Esophagus squamous epithelium (tissue), 5 donors: ENCODE measurements around the gene SEMA4D. TPM values are rescaled to one million over a fixed set of nuclear protein-coding genes. Genes with fewer than 3 reads are reported as not detected.

Experiments used
- DNase-seq: peaks from one replicate; lab custom pipeline; 2025; lab: John Stamatoyannopoulos, UW
- H3K27ac ChIP-seq, 4 donors: fragments of 200-600 bp; sonication (generic); one replicate each; pipeline ENCODE4 v1.5.1; 2016 to 2019; ENCODE audit warnings: mild to moderate bottlenecking in 1 of 4
- H3K27me3 ChIP-seq, 4 donors: fragments of 200-600 bp; sonication (generic); 1 replicate in 3 of 4; 2 replicates in 1 of 4; pipeline versions ENCODE4 v1.5.1 to v1.6.0; 2017 to 2021; ENCODE audit warnings: antibody characterized with exemption in 1 of 4
- H3K36me3 ChIP-seq, 3 donors: fragments of 200-600 bp; sonication (generic); one replicate each; pipeline ENCODE4 v1.5.1; 2016 to 2019
- H3K4me1 ChIP-seq, 3 donors: fragments of 200-600 bp; sonication (generic); one replicate each; pipeline ENCODE4 v1.5.1; 2017 to 2019
- H3K4me3 ChIP-seq, 4 donors: fragments of 200-600 bp; sonication (generic); 1 replicate in 3 of 4; 2 replicates in 1 of 4; pipeline ENCODE4 v1.5.1; 2016 to 2019; ENCODE audit warnings: mild to moderate bottlenecking in 2 of 4, moderate library complexity in 1 of 4
- H3K9me3 ChIP-seq, 3 donors: fragments of 200-600 bp; sonication (generic); one replicate each; pipeline ENCODE4 v1.5.1; 2016 to 2019
- CTCF ChIP-seq, 6 experiments: fragments of 450-650 bp in 4 of 6; fragments of 200-600 bp in 2 of 6; sonication (generic) in 2 of 6; IDR thresholded peaks; one replicate each; pipeline ENCODE4 v1.5.1; 2016 to 2019; ENCODE audit warnings: antibody characterized with exemption in 6 of 6, mild to moderate bottlenecking in 4 of 6, moderate library complexity in 4 of 6
- POLR2A ChIP-seq, 4 donors: fragments of 450-650 bp; IDR thresholded peaks; one replicate each; pipeline ENCODE4 v1.6.1; 2017; ENCODE audit warnings: antibody characterized with exemption in 4 of 4, mild to moderate bottlenecking in 4 of 4, moderate library complexity in 3 of 4
- WGBS, 2 donors: methylation state at CpG; one replicate each; pipeline ENCODE4 v1.1.5; 2018; 5-methylcytosine and 5-hydroxymethylcytosine counted together
- intact Hi-C: fragments of 100-400 bp; cut with DNase I; formaldehyde crosslinking; loops from one replicate; pipeline ENCODE4 v1.15.0; 2022
- total RNA-seq, 4 donors: library from RNA; depleted of rRNA; stranded (reverse); fragments of >200 nt; gene quantifications; one replicate each; pipeline ENCODE4 v1.1.0, GENCODE V29; 2016
- donor health status: DM: yes; HTN: yes; CAD: no.

SEMA4D gene
- total RNA-seq, 4 donors from 2014 or later = 12.8 to 52.0 (median 20.5) TPM

GRCh38 chr9:89525446-89526374 is 27.8 kb upstream of the SEMA4D start:
- H3K4me3 ChIP-seq = no peak overlapping the region
- WGBS, 2 donors = 81 to 82% methylated on average over 13 to 24 of the region's 24 CpGs
- intact Hi-C loops = no loop called here
- peaks cover 13 to 77% (median 13%) of the 10 kb centered on the region in 3 donors for H3K4me1 ChIP-seq
- no peaks in the 10 kb centered on the region for H3K36me3 ChIP-seq
- TF ChIP-seq POLR2A (IDR thresholded peaks at IDR 0.05) (no peak), CTCF (IDR thresholded peaks at IDR 0.05) (no peak)
- H3K9me3 ChIP-seq = no peaks in the 10 kb centered on the region
- peak overlapping the region; percentile 67 to 82 (median 75) for H3K27ac ChIP-seq
- DNase-seq = no peak
- no peaks in the 10 kb centered on the region for H3K27me3 ChIP-seq

DNA sequence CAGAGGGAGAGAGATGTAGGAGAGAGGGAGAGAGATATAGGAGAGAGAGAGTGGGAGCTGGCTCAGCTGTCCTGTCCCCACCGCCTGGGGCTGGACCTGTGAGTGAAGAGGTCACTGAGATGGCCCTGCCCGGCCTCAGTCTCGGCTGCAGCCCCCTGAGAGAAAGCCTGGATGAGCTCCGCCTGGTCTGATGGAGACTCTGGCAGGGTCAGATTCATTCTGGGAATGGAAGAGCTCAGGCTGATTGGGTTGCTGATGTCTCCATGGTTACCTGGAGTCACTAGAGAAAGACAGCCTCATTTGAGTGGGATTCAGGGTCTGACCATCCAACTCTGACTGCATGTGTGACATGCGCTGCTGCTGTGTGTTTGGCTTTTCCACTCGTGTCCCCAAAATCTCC is 27.1 kb upstream of the SEMA4D start:
- H3K36me3 ChIP-seq = no peaks in the 10 kb centered on the region
- no peak overlapping the region for H3K4me3 ChIP-seq
- H3K4me1 ChIP-seq = peaks cover 13 to 83% (median 15%) of the 10 kb centered on the region in 3 donors
- 64 to 90% methylated on average over 5 to 6 of the region's 6 CpGs for WGBS, 2 donors
- peak overlapping the region in 2 of 4 donors; percentile 81 to 82 for H3K27ac ChIP-seq
- H3K9me3 ChIP-seq = no peaks in the 10 kb centered on the region
- no peak for DNase-seq
- intact Hi-C loops = no loop called here
- no peak for TF ChIP-seq POLR2A (IDR thresholded peaks at IDR 0.05)
- TF ChIP-seq CTCF (IDR thresholded peaks at IDR 0.05) = no peak
- H3K27me3 ChIP-seq = no peaks in the 10 kb centered on the region

DNA sequence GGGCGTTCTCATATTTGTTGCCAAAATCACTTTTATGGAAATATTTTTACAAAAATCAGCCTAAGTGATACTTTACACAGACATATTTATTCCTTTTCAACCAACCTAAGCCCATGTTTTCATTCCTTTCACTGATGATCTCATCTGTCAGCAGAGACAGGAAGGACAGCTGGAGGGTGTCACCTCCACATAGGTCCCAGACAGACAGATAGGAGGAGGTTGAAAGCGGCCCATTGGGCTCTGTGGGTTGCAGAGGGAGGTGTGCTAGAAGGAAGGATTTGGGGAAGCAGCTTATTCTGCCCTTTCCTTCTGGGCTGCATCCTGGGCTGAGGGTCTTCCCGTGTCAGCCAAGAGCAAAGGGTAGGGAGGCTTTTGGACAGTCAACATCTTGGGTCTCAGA is 26.0 kb upstream of the SEMA4D start:
- Histone ChIP-seq H3K4me1 (peaks cover 17 to 87% (median 23%) of the 10 kb centered on the region in 3 donors), H3K36me3 (no peaks in the 10 kb centered on the region), H3K4me3 (no peak overlapping the region), H3K27me3 (no peaks in the 10 kb centered on the region), H3K9me3 (no peaks in the 10 kb centered on the region), H3K27ac (peak overlapping the region in 2 of 4 donors; percentile 42 to 79)
- intact Hi-C loops = no loop called here
- DNase-seq = no peak
- WGBS, 2 donors = 61 to 75% methylated on average over 2 to 3 of the region's 3 CpGs
- no peak for TF ChIP-seq CTCF (IDR thresholded peaks at IDR 0.05)
- TF ChIP-seq POLR2A (IDR thresholded peaks at IDR 0.05) = no peak

GRCh38 chr9:89522959-89523285 is 25.0 kb upstream of the SEMA4D start:
- peaks cover 20 to 84% (median 23%) of the 10 kb centered on the region in 3 donors for H3K4me1 ChIP-seq
- peak overlapping the region in 3 of 4 donors; percentile 63 to 79 (median 77) for H3K27ac ChIP-seq
- no peak for TF ChIP-seq CTCF (IDR thresholded peaks at IDR 0.05)
- TF ChIP-seq POLR2A (IDR thresholded peaks at IDR 0.05) = no peak
- no peak for DNase-seq
- H3K4me3 ChIP-seq = no peak overlapping the region
- no peaks in the 10 kb centered on the region for H3K9me3 ChIP-seq
- 46 to 71% methylated on average over 2 of the region's 2 CpGs for WGBS, 2 donors
- H3K27me3 ChIP-seq = no peaks in the 10 kb centered on the region
- intact Hi-C loops = no loop called here
- H3K36me3 ChIP-seq = no peaks in the 10 kb centered on the region

DNA sequence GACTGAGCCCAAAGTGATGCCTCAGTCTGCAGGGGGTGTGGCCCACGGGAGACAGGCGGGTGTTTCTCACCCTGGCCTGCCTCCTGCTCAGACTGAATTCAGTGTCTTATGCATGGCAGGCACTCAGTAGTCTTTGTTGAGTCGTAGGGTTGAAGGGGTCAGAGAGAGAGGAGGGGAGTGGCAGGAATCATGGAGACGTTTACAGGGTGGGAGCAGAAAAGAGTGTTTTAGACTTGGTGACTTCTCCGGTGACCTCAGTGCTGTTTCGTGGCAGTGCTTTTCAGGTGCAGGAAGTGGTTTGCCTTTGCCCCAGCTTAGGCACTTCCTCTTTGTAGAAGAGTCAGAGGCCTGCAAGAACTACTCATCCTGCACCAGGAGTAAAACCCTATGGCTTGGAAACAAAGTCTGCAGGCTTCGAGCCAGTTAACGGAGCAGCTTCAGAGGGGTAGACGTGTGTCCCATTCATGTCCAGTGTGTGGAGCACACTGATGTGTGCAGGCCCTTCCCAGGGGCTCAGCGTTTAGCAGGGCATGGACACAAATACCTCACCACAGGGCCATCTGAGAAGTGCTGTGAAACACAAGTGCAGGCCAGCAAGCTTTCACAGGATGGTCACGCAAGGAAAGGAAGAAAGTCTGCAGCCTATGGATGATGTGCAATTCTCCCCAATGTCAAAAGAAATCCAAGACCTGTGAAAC is 24.5 kb upstream of the SEMA4D start:
- no peaks in the 10 kb centered on the region for H3K36me3 ChIP-seq
- WGBS, 2 donors = 38 to 39% methylated on average over 7 to 10 of the region's 11 CpGs
- no peak overlapping the region for H3K4me3 ChIP-seq
- H3K27me3 ChIP-seq = no peaks in the 10 kb centered on the region
- H3K9me3 ChIP-seq = no peaks in the 10 kb centered on the region
- H3K27ac ChIP-seq = peak overlapping the region; percentile 22 to 79 (median 70)
- H3K4me1 ChIP-seq = peaks cover 20 to 79% (median 23%) of the 10 kb centered on the region in 3 donors
- peak in 1 of 4 donors; percentile 17 for TF ChIP-seq POLR2A (IDR thresholded peaks at IDR 0.05)
- no peak for TF ChIP-seq CTCF (IDR thresholded peaks at IDR 0.05)
- intact Hi-C loops = no loop called here
- no peak for DNase-seq
